Suprapubic skin (tissue), 3 donors: Measurements from ENCODE around the gene HIVEP2.

Source experiments
- POLR2A ChIP-seq, 2 donors: fragments of 450-650 bp; IDR thresholded peaks; one replicate each; pipeline ENCODE4 v1.6.1; 2017; ENCODE audit warnings: antibody characterized with exemption in 2 of 2, mild to moderate bottlenecking in 2 of 2, moderate library complexity in 2 of 2
- TF ChIP-seq, protein P1 (sequence below), 2 donors: fragments of 200-600 bp in 1 of 2; fragments of 450-650 bp in 1 of 2; sonication (generic) in 1 of 2; IDR thresholded peaks; one replicate each; pipeline ENCODE4 v1.5.1; 2016 to 2019; ENCODE audit warnings: antibody characterized with exemption in 2 of 2, mild to moderate bottlenecking in 1 of 2, moderate library complexity in 1 of 2

DNA sequence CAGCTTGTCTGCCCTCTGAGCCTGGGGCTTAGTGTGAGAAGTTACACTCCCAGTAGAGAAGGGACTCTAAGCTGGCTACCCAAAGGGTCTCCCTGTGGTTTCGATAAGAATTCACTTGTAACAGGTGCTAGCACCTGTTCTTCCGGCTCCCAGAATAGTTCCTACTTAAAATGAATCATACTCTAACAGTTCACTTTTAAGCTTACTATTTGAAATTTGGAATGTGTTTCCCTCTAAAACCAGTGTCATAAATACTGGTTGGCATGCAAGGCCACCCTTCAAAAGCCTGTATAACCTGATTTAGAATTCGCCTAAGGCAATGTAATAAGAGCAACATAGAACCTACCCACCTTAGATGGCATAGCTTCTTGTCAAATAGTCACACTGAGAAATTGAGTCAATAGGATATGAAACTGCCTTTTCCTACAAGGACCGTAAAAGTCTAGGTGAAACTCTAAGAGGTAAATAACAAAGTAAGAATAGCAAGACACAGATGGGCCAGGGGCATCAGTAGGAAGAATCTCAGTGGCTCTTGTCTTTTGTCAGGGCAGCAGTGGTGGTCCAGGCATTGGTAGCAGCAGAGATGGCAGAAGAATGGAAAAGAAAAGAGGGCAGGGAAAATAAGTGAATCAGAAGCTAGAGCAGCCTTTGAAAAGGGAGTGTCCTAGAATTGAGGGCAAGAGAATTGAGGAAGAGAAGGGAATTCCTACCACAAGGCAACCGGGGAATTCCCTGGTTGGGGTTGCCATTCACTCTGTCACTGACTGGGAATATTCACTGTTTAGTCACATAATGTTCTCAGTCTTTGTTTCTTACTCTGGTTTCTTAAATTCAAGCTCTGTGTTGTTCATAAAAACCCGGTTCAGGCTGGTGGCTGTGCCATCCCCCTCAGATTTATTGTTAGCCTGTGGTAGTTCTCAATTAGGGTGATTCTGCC is 91.5 kb downstream of the HIVEP2 start:
- no peak for TF ChIP-seq POLR2A (IDR thresholded peaks at IDR 0.05)
- TF ChIP-seq, protein P1, sequence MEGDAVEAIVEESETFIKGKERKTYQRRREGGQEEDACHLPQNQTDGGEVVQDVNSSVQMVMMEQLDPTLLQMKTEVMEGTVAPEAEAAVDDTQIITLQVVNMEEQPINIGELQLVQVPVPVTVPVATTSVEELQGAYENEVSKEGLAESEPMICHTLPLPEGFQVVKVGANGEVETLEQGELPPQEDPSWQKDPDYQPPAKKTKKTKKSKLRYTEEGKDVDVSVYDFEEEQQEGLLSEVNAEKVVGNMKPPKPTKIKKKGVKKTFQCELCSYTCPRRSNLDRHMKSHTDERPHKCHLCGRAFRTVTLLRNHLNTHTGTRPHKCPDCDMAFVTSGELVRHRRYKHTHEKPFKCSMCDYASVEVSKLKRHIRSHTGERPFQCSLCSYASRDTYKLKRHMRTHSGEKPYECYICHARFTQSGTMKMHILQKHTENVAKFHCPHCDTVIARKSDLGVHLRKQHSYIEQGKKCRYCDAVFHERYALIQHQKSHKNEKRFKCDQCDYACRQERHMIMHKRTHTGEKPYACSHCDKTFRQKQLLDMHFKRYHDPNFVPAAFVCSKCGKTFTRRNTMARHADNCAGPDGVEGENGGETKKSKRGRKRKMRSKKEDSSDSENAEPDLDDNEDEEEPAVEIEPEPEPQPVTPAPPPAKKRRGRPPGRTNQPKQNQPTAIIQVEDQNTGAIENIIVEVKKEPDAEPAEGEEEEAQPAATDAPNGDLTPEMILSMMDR (IDR thresholded peaks at IDR 0.05), result no peak
